Limb (tissue), 2 donors: ENCODE measurements around the gene NFU1.
"Not testable (repeated sequence)": the region's sequence is repeated elsewhere in the genome, so short reads cannot be mapped to it uniquely, and the experiment has no call there.

Experiments used
- DNase-seq, 2 donors: peaks; one replicate each; pipeline ENCODE4 v3.0.0-alpha.2; 2016; ENCODE audit errors: extremely low spot score in 2 of 2

The NFU1 gene

DNA sequence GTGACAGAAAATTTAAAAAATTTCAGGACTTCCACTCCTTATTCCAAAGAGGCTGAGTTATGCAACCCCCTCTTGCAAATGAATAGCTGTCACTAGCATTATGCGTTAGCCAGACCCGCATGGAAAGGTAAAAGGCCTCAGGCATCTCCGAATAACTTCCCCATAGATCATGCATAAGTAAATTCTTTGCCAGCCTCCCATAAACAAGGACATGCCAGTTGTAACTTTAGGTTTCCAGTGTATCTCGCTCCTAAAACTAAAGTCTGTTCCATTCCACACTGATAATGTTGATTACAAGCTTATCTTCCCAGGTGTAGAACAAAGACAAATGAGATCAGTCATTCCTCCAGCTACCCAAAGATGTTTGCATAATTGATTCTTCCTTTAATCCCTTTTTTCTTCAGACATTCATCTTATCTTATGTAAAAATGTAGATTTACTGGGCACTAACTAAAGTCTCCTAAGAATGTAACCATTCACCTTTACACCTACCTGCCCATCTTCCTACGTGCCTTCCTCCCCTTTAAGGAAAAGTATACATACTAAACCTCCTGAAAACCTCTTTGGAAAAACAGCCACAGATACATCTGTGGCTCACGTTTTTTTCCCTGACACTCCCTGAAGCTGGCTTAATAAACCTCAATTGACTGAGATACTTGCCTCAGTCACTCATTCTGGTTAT, 13.6 kb upstream of the NFU1 start:
- DNase-seq = no peak

DNA sequence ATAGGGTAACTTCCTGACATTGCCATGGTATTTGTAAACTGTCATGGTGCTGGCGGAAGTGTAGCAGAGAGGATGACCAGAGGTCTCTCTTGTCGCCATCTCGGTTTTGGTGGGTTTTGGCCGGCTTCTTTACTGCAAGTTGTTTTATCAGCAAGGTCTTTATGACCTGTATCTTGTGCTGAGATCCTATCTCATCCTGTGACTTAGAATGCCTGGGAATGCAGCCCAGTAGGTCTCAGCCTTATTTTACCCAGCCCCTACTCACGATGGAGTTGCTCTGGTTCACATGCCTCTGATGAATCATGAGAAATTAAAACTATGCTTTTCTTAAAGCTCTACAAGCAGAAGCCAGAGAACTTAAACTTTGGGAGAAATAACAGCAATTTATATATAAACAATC, 12.7 kb upstream of the NFU1 start:
- no peak for DNase-seq

DNA sequence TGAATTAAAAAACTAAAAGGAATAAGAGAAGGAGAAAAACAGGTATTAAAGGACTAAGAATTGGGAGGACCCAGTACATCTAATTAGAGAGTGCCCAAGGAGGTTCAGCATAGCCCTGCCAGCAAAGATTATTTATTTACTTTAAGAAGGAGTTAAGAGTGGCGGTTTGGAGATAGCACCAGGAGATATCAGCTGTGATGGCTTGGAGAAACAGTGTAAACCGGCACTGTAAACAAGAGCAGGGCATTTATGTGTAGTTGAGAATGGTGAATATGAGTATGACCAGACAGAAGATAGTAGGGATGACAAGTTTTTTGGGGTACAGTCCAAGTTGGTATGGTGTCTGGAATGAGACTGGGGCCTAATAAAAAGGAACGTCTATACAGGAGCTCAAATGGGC, 6.4 kb upstream of the NFU1 start:
- DNase-seq = not testable (repeated sequence)

- not testable (repeated sequence) for DNase-seq
These were observed 2.3 kb upstream of the NFU1 start for GRCh38 chr2:69439499-69439898.

- DNase-seq = no peak
These were observed 1.3 kb upstream of the NFU1 start for GRCh38 chr2:69438580-69438979.

DNA sequence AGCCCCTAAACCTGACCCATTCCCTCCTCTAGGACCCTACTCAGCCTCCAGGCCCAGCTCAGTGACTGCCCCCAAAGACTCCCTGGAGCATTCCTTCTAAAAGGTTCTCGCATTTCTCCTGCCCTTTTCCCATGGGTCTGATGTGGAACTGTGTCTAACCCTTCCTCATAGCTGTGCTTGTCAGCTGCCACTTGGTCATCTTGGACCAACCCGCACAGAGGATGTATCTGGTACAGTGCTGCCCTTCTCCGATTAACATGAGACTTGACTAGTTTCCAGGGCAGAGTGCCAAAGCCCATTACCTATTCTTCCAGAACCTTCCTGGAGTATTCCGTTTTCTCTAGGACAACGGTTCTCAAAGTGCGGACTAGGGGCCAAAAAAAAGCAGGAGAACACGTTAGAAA, 518 bp upstream of the NFU1 start:
- no peak for DNase-seq

GRCh38 chr2:69436596-69436937, 668 bp downstream of the NFU1 start:
- DNase-seq = peak in 1 of 2 donors; percentile 17

DNA sequence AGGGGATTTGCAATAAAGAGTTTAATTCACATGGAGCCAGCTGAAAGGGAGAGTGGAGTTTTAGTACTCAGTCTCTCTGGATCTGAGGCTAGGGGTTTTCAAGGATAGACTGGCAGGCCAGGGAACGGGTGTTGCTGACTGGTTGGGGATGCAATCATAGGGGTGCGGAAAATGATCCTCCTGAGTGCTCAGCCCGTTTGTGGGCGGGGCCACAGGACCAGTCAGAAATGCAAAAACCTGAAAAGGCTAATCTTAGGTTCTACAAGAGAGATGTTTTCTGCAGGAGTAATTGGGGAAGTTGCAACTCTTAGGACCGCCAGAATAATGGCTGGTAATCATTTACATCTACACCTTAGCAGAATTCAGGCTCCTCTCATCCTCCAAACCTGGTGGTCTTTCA, 2.5 kb downstream of the NFU1 start:
- DNase-seq = no peak

DNA sequence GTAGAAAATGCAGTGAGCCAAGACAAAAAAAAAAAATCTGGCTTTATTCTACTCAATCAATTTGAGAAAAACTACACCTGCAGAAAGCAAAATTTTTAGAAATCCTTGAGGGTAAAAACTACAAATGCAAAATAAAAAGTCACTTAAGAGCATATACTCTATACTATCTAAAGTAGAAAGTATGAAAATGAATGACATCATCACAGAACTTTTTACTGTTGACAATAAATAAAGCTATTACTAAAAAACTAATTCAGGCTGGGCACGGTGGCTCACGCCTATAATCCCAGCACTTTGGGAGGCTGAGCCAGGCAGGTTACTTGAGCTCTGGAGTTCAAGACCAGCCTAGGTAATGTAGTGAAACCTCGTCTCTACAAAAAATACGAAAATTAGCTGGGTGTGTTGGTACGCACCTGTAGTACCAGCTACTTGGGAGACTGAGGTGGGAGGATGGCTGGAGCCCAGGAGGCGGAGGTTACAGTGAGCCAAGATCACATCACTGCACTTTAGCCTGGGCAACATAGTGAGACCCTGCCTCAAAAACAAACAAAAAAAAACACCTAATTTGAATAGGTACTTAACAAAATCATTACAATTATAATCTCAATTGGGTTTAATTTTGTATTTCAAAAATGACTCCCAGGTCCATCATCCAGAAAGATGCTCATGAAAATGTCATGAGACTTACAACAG, 7.6 kb downstream of the NFU1 start:
- no peak for DNase-seq

DNA sequence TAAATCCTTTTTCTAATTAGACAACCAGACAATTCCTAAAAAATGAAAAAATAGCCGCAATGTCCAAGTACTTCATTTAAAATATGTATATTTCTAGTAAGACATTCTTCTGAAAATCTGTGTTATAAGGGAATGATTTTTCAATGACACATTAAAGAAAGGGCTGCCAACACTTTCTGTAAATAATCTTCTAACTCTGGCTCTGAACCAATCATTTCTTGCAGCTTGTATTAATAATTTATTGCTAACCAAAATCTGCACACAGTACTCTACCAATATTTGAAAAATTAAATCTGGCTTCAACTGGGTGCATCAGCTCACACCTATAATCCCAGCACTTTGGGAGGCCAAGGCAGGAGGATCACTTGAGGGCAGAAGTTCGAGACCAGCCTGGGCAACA, 8.3 kb downstream of the NFU1 start:
- DNase-seq = no peak

DNA sequence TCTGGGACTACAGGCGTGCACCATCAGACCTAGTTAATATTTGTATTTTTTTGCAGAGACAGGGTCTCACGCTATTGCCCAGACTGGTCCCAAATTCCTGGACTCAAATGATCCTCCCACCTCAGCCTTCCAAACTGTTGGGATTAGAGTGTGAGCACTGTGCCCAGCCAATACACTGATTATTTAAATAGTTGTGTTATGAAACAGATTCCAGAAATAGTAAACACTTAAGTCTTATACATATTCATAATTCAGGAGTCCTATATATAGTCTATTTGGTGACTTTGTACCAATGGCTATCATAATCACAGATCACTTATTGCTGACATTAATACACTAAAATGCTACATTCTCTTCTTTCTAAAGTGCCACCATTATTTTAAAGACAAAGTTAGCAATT, 12.8 kb downstream of the NFU1 start:
- no peak for DNase-seq

DNA sequence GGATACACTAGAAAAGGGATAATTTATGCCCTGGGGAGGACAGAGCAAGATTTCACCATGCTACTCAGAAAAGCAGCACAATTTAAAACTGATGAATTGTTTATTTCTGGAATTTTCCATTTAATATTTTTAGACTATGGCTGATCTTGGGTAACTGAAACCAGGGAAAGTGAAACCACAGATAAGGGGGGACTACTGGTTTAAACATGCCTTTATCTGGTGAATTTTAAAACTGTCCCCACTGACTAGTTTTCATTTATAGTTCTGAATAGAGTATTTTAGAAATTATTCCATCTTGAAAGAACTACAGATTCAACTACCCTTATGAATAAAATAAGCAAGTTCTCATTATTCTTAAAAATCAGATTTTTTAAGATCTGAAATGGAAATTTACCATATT, 15.0 kb downstream of the NFU1 start:
- no peak for DNase-seq

DNA sequence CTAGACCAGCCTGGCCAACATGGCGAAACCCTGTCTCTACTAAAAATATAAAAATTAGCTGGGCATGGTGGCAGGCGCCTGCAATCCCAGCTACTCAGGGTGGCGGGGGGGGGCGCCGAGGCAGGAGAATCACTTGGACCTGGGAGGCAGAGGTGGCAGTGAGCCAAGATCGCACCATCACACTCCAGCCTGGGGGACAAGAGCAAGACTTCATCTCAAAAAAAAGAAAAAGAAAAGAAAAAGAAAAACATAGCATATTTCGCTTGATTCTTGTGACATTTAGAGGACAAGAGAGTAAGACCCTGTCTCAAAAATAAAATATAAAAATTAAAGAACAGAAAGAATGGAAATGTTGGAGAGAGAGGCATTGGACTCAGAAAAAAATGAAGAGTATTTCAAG, 18.1 kb downstream of the NFU1 start:
- not testable (repeated sequence) for DNase-seq

DNA sequence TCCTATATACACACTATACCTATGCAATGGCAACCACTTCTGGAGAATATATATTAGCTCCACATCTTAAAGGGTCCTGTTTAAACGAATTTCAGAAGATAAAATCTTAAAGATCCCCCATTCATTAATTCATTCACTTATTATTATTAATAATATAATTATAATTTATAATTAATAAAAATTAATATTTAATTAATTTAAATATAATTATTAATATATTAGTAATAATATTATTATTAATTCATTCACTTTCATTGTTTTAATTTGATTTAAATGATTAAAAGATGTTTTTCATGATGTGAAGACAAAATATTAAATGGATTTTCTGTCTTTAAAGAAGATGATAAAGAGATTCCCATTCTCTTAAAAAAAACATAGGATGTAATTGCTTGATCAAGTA, 21.1 kb downstream of the NFU1 start:
- DNase-seq = no peak

- no peak for DNase-seq
These were observed 26.1 kb downstream of the NFU1 start for GRCh38 chr2:69411120-69411519.

DNA sequence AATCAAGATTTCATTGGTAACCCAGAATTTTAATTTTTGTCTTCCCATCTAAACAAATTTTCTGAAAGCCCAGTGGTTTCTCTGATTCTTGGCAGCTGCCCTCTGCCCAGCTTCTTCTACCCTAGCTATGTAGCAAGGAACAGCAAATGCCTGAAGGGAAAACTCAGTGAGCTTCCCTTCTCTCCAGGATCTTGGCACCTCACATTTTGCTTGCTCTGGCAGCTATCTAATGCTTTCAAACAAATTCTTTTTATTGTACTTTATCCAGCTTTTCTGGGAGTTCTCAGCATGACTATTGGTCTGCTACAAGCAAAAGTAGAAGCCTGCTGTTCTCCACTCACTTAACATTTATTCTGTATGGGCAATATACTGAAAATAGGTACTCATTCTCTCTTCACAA, 31.9 kb downstream of the NFU1 start:
- DNase-seq = no peak

DNA sequence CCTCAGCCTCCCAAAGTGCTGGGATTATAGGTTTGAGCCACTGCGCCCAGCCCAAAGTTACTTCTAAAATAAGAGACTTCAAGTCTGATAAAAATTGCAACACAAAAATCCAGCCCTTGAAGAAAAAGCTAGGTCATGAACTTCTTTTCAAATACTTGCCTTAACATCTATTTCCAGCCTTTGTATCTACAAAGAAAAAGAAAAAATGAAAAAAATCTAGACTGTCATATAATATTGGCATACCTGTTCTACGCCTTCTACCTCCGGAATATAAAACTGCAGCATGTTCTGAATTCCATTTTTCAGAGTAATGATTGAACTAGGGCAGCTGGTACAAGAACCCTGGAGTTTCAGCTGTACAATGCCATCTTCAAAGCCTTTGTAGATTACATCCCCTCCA, 37.1 kb downstream of the NFU1 start:
- DNase-seq = no peak

- no peak for DNase-seq
These were observed 40.0 kb downstream of the NFU1 start for GRCh38 chr2:69397234-69397633.

GRCh38 chr2:69395866-69396265, 41.4 kb downstream of the NFU1 start:
- no peak for DNase-seq

DNA sequence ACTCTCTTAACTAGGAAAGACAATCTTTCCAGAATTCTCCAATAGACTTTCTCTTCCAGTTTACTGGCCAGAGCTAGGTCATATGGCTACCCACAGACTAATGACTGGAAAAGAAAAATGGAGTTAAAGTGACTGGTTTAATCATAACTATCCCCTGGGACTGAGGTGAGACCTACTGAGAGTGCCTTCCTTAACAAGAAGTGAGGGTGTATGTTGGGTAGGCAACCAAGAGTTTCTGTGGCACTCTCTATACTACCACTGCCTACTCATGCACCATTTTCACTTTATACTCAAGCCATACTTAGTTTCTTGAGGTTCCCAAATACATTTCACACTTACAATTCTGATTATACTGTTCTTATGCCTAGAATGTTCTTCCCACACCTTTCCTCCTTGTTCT, 43.3 kb downstream of the NFU1 start:
- DNase-seq = no peak

GRCh38 chr2:69390471-69390870, 46.8 kb downstream of the NFU1 start:
- DNase-seq = no peak

GRCh38 chr2:69390001-69390400, 47.2 kb downstream of the NFU1 start:
- DNase-seq = no peak

GRCh38 chr2:69389271-69389670, 48.0 kb downstream of the NFU1 start:
- no peak for DNase-seq
